Breast epithelium (tissue), 3 donors: ENCODE data around the gene TUBB8.

Experiments used
- POLR2A ChIP-seq: fragments of 450-650 bp; IDR thresholded peaks from one replicate; pipeline ENCODE4 v1.6.1; 2016; ENCODE audit warnings: antibody characterized with exemption, mild to moderate bottlenecking, moderate library complexity
- TF ChIP-seq, protein P1 (sequence below), 3 donors: fragments of 450-650 bp; IDR thresholded peaks; one replicate each; pipeline ENCODE4 v1.5.1; 2016 to 2017; ENCODE audit warnings: antibody characterized with exemption in 3 of 3, mild to moderate bottlenecking in 3 of 3, moderate library complexity in 3 of 3

GRCh38 chr10:89248-89647 is 40.2 kb upstream of the TUBB8 start:
- TF ChIP-seq, protein P1, sequence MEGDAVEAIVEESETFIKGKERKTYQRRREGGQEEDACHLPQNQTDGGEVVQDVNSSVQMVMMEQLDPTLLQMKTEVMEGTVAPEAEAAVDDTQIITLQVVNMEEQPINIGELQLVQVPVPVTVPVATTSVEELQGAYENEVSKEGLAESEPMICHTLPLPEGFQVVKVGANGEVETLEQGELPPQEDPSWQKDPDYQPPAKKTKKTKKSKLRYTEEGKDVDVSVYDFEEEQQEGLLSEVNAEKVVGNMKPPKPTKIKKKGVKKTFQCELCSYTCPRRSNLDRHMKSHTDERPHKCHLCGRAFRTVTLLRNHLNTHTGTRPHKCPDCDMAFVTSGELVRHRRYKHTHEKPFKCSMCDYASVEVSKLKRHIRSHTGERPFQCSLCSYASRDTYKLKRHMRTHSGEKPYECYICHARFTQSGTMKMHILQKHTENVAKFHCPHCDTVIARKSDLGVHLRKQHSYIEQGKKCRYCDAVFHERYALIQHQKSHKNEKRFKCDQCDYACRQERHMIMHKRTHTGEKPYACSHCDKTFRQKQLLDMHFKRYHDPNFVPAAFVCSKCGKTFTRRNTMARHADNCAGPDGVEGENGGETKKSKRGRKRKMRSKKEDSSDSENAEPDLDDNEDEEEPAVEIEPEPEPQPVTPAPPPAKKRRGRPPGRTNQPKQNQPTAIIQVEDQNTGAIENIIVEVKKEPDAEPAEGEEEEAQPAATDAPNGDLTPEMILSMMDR (IDR thresholded peaks at IDR 0.05): no peak
- no peak for TF ChIP-seq POLR2A
